Activated T-helper 9 cell treated with anti-CD3 and anti-CD28 coated beads, Interleukin-2, amount 50 U/mL, for 16 hours (primary cell): Measurements from ENCODE around the gene ACTL7B.
"Not testable (repeated sequence)": the region's sequence is repeated elsewhere in the genome, so short reads cannot be mapped to it uniquely, and the experiment has no call there.

Experiments used
- DNase-seq: peaks from one replicate; pipeline ENCODE4 v3.0.0-alpha.2; 2020; ENCODE audit warnings: low read depth

The ACTL7B gene

GRCh38 chr9:108844391-108844790, 11.4 kb downstream of the ACTL7B start:
- no peak for DNase-seq

DNA sequence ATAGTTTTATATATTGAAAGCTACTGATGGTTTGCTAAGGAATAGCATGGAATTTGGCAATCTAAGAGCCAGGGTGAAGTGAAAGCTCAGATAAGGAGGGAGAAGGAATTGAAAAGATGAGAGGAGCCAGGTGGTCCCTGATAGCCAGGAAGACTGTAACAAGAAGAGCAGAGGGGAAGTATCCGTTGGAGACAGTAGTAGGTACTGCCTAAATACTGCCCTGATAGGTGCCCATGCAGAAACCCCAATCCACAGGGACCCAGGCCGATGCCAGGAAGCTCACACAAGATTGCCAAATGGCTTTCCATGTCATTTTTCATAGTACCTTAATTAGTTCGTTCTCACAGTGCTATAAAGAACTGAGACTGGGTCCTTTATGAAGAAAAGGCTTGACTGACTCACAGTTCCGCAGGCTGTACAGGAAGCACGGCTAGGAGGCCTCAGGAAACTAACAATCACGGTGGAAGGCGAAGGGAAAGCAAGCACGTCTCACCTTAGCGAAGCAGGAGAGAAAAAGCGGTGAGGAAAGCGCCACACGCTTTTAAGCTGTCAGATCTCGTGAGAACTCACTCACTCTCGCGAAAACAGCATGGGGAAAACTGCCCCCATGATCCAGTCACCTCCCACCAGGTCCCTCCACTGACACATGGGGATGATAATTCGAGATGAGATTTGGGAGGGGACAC, 13.0 kb downstream of the ACTL7B start:
- DNase-seq = no peak

DNA sequence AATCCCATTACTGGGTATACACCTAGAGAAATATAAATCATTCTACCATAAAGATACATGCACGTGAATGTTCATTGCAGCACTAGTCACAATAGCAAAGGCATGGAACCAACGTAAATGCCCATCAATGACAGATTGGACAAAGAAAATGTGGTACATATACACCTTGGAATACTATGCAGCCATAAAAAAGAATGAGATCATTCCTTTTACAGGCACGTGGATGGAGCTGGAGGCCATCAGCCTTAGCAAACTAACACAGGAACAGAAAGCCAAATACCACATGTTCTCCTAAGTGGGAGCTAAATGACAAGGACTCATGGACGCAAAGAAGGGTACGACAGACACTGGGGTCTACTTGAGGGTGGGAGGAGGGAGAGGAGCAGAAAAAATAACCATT, 16.2 kb downstream of the ACTL7B start:
- not testable (repeated sequence) for DNase-seq

DNA sequence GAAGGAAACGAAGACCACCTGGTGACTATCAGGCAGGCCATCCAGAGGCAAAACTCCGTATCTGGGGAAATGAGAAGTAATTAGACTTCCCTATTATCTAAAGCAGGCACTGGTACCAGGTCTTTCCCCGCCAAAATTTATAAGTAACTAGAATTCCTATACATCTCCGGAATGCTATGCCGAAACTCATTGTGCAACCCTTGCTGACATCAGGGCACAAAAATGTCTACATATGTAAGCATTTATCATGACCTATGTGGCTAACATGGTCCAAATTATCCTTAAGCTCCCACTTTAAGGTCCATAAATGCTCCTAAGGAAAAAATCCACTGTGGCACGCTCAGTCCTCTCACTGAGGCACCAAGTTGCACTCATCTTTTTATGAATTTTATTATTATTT, 17.8 kb downstream of the ACTL7B start:
- no peak for DNase-seq

DNA sequence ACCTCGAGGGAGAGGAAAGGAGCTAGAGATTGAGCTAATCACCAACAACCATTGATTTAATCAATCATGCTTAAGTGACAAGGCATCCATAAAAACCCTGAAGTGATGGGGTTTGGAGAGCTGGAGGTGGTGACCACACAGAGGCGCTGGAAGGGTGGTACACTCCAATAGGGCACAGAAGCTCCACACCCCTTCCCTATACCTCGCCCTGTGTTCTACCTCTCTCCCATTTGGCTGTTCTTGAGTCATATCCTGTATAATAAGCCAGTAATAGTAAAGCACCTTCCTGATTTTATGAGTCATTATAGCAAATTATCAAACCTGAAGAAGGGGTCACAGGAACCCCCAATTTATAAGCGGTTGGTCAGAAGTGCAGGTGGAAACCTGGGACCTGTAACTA, 18.3 kb downstream of the ACTL7B start:
- no peak for DNase-seq

DNA sequence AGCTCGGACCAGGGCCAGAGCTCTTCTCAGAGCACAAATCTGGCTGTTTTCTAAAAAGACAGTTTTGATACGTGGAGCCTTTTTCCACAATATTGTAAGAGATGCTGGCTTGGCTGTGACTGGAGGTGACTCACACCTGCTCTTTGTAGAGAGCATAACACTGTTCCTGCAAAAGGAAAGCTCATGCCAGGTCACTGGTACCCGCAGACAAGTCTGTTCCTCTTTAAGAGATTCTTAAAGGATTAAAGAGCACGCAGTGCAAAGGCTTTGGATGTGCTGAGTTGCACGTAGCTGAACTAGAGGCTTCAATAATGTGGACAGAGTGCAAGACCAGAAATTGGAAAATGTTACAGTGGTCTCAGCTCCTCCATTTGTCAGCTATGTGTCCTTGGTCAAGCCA, 19.0 kb downstream of the ACTL7B start:
- DNase-seq = no peak

DNA sequence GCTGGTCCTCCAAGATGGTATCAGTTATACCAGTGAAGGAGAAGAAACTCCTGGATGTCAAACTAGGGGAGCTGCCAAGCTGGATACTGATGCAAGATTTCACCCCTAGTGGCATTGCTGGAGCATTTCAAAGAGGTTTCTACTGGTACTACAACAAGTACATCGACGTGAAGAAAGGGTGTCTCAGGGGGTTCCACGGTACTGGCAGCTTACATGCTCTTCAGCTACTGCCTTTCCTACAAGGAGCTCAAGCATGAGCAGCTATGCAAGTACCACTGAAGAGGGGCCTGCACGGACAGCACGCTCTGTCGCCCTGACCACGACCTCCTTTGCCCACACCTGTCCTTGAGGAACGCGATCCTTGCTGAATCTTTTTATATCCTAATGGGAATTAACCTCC, 19.5 kb downstream of the ACTL7B start:
- no peak for DNase-seq

DNA sequence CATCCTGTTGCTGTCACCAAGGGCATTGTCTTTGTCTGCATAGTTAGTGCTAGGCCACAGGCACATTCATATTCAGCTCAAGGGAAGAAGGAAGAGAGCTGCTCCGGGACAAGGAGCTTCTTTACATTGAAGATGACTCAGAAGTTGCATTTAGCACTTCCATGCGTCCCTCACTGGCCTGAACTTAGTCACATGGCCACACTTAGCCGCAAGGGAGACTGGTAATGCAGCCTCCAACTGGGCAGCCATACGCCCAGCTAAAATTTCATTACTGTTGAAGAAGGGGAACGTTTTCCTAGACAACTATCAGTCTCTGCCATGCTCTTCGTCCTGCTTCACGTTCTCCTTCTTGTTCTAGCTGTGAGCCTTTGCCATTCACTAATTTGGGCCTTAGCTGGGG, 20.0 kb downstream of the ACTL7B start:
- no peak for DNase-seq

- DNase-seq = no peak
Measured at GRCh38 chr9:108834959-108835665, 20.7 kb downstream of the ACTL7B start.

GRCh38 chr9:108832179-108832500, 23.6 kb downstream of the ACTL7B start:
- DNase-seq = no peak

GRCh38 chr9:108831496-108832178, 24.1 kb downstream of the ACTL7B start:
- DNase-seq = no peak

DNA sequence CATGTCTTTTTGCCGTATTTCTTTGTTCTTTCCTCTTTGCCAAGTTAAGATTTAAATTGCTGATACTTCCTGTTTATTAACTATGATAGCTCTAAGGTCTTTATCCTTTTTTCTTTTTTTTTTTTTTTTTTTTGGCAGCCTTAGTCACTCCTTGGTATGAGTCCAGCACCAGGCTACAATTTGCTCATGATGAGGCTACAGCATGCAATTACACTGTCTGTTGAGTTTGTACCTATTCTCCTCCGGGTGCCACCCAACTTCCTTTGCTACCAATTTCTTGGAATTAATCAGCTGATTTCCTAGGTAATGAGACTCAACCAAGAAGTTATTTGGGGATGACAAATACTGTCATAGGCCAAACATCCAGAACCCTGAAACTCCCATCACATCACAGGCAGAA, 25.5 kb downstream of the ACTL7B start:
- DNase-seq = no peak

- DNase-seq = no peak
Measured at GRCh38 chr9:108823829-108824228, 32.0 kb downstream of the ACTL7B start.

DNA sequence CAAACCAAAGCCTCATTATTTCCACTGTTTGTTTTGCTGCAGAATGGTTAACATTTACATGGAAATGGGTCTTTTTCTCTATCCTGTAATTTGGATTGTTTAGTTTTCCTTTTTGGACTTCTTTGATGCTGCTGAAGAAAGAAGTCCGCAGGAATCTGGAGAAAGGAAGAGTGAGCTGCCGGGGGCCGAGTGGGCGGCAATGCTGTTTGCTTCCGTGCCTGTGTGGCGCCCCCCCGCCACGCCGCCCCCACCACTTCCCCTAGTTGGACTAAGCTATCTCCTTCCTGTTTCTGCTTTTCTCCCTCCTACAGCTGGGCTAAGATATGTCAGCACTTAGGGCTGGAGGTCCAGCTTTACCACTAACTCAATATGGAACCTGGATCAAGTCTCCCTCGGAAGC, 39.7 kb downstream of the ACTL7B start:
- no peak for DNase-seq

DNA sequence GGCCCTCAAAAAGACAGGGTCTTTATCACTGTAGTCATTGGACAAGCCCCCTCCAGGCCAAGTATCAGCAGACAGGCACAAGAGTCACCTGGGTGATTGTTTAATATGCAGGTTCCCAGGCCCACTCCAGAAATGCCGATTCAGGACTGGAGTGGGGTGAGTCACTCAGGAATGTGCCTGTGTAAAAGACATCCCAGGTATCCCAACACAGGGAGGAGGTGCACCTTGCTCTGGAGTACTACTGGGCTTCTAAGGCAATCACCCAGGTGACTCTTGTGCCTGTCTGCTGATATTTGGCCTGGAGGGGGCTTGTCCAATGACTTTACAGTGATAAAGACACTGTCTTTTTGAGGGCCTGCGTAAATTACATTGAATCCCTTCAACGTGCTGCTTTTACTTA, 40.6 kb downstream of the ACTL7B start:
- DNase-seq = no peak

- DNase-seq = no peak
Measured at GRCh38 chr9:108813951-108814601, 41.7 kb downstream of the ACTL7B start.

DNA sequence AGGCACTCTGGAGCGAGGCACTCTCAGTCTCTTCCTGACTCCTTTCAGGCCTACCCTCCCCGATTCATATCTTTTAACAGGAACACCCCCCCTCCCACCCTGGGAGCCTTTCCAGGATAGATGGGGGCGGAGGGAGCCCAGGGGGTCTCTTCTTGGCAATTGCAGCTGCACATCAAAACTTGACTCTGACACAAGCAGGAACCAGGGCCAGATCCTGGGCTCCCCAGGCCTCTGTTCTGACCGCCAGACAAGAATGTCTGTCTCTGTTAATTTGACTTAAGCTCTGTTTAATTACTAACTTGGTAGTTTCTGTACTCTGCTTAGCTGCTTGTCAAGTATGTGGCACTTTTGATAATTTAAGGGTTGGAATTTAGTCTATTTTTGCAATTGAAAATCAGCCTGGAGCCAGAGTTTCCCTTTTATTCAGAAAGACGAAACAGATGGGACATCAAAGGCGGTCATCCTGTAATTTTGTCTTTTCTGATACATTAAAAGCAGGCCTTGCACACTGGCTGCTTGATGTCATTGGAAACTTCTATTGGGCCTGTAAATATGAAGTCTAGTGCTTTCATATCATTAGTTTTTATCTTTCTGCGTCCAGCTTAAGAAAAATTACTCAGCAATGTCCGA, 43.3 kb downstream of the ACTL7B start:
- DNase-seq = no peak

DNA sequence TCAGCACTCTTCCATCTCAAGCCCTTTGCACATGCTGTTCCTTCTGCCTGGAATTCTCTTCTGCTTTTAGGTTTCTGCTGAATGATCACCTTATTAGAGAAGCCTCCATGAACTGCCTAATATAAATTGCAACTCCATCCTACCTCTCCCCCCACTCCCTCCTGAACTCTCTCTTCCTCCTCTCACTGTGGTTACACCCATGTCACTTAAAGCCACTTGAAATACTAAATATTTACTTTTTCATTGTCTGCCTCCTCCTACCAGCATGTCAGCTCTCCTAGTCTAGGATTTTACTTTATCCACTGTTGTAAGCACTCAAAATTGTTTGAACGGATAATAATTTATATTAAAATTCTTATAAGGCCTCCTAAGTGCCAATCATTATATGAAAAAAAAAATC, 43.8 kb downstream of the ACTL7B start:
- no peak for DNase-seq

GRCh38 chr9:108809269-108809668, 46.5 kb downstream of the ACTL7B start:
- DNase-seq = no peak
